Stimulated activated CD4-positive, alpha-beta T cell treated with anti-CD3 and anti-CD28 coated beads, Interleukin-15, amount 100 ng/mL, for 1 hour (primary cell): ENCODE data around the gene ADH1B.
"Not testable (repeated sequence)": the region's sequence is repeated elsewhere in the genome, so short reads cannot be mapped to it uniquely, and the experiment has no call there.

Source experiments
- DNase-seq, 2 donors: peaks; one replicate each; pipeline ENCODE4 v3.0.0-alpha.2; 2020; ENCODE audit warnings: low read depth in 1 of 2, low spot score in 1 of 2

The ADH1B gene

GRCh38 chr4:99324361-99324760, 3.2 kb upstream of the ADH1B start:
- no peak for DNase-seq

- DNase-seq: no peak
These were observed 2.6 kb upstream of the ADH1B start for GRCh38 chr4:99323756-99324155.

GRCh38 chr4:99317811-99318210, 3.4 kb downstream of the ADH1B start:
- not testable (repeated sequence) for DNase-seq

GRCh38 chr4:99317354-99317753, 3.8 kb downstream of the ADH1B start:
- no peak for DNase-seq

GRCh38 chr4:99315839-99316238, 5.4 kb downstream of the ADH1B start:
- DNase-seq: no peak

- no peak for DNase-seq
These were observed 7.0 kb downstream of the ADH1B start for GRCh38 chr4:99314211-99314610.

- no peak for DNase-seq
These were observed 10.8 kb downstream of the ADH1B start for GRCh38 chr4:99310389-99310788.

- DNase-seq: no peak
These were observed 15.4 kb downstream of the ADH1B start for GRCh38 chr4:99305638-99306400.

GRCh38 chr4:99301376-99302164, 19.6 kb downstream of the ADH1B start:
- no peak for DNase-seq

- DNase-seq: no peak
These were observed 20.3 kb downstream of the ADH1B start for GRCh38 chr4:99300934-99301333.

- DNase-seq: no peak
These were observed 27.8 kb downstream of the ADH1B start for GRCh38 chr4:99293357-99293756.

- DNase-seq: no peak
These were observed 30.1 kb downstream of the ADH1B start, which contains the start of gene ADH1A for GRCh38 chr4:99290848-99291786. TSS of gene ADH1A (minus strand) at chr4:99290985. CDS start at chr4:99290914, 71 bp downstream.

- no peak for DNase-seq
These were observed 35.8 kb downstream of the ADH1B start for GRCh38 chr4:99285387-99285786.

GRCh38 chr4:99282731-99283130, 38.5 kb downstream of the ADH1B start:
- DNase-seq: no peak

- DNase-seq: no peak
These were observed 39.9 kb downstream of the ADH1B start for GRCh38 chr4:99281261-99281660.

GRCh38 chr4:99276417-99276816, 44.8 kb downstream of the ADH1B start:
- no peak for DNase-seq

- no peak for DNase-seq
These were observed 45.3 kb downstream of the ADH1B start for GRCh38 chr4:99275885-99276284.

- no peak for DNase-seq
These were observed 46.2 kb downstream of the ADH1B start for GRCh38 chr4:99275050-99275449.

- no peak for DNase-seq
These were observed 47.5 kb downstream of the ADH1B start for GRCh38 chr4:99273704-99274103.

GRCh38 chr4:99264927-99265326, 56.3 kb downstream of the ADH1B start:
- no peak for DNase-seq
